Gastroesophageal sphincter (tissue), 4 donors: ENCODE results near the gene ZNF804A. TPM values are rescaled to one million over a fixed set of nuclear protein-coding genes. Genes with fewer than 3 reads are reported as not detected.
"Not testable (repeated sequence)": the region's sequence is repeated elsewhere in the genome, so short reads cannot be mapped to it uniquely, and the experiment has no call there.

Experiments
- ATAC-seq: fragments of 150-250 bp; one replicate; pipeline ENCODE4 v1.9.1; 2016; ENCODE audit warnings: mild to moderate bottlenecking, moderate library complexity
- H3K27ac ChIP-seq, 4 donors: fragments of 200-600 bp; sonication (generic) in 3 of 4; 1 replicate in 3 of 4; 2 replicates in 1 of 4; pipeline ENCODE4 v1.5.1; 2016 to 2019
- H3K27me3 ChIP-seq: fragments of 200-600 bp; sonication (generic); one replicate; pipeline ENCODE4 v1.5.1; 2019
- H3K36me3 ChIP-seq, 2 donors: fragments of 200-600 bp; sonication (generic); one replicate each; pipeline ENCODE4 v1.5.1; 2019; ENCODE audit warnings: control low read depth in 1 of 2
- H3K4me1 ChIP-seq, 3 donors: fragments of 200-600 bp; sonication (generic); 1 replicate in 2 of 3; 2 replicates in 1 of 3; pipeline ENCODE4 v1.5.1; 2016 to 2019; ENCODE audit warnings: control low read depth in 2 of 3
- H3K4me3 ChIP-seq, 2 donors: fragments of 200-600 bp; sonication (generic); one replicate each; pipeline ENCODE4 v1.5.1; 2019; ENCODE audit warnings: mild to moderate bottlenecking in 1 of 2, moderate library complexity in 1 of 2
- H3K9me3 ChIP-seq, 3 donors: fragments of 200-600 bp; sonication (generic); one replicate each; pipeline ENCODE4 v1.5.1; 2017 to 2019; ENCODE audit warnings: control low read depth in 2 of 3
- CTCF ChIP-seq, 4 experiments: fragments of 200-600 bp in 2 of 4; fragments of 450-650 bp in 2 of 4; sonication (generic) in 1 of 4; IDR thresholded peaks; one replicate each; pipeline ENCODE4 v1.5.1; 2017 to 2019; ENCODE audit warnings: antibody characterized with exemption in 4 of 4, mild to moderate bottlenecking in 2 of 4, moderate library complexity in 2 of 4
- EP300 ChIP-seq: sonication (generic); formaldehyde crosslinking; IDR thresholded peaks from one replicate; pipeline ENCODE4 v1.6.1; 2017; ENCODE audit warnings: antibody characterized with exemption, mild to moderate bottlenecking
- POLR2A ChIP-seq, 2 donors: fragments of 450-650 bp; IDR thresholded peaks; one replicate each; pipeline ENCODE4 v1.6.1; 2017; ENCODE audit warnings: antibody characterized with exemption in 2 of 2, mild to moderate bottlenecking in 2 of 2, moderate library complexity in 1 of 2
- POLR2AphosphoS5 ChIP-seq: sonication (generic); formaldehyde crosslinking; IDR thresholded peaks from one replicate; pipeline ENCODE4 v1.6.1; 2017; ENCODE audit warnings: antibody characterized with exemption
- WGBS, 2 donors: methylation state at CpG; one replicate each; pipeline ENCODE4 v1.1.5; 2018; ENCODE audit warnings: low coverage in 1 of 2; 5-methylcytosine and 5-hydroxymethylcytosine counted together
- total RNA-seq, 4 donors: library from RNA; depleted of rRNA; stranded (reverse); fragments of >200 nt; gene quantifications; one replicate each; pipeline ENCODE4 v1.1.0, GENCODE V29; 2016

ZNF804A gene
- total RNA-seq, 4 donors from 2014 or later = under 0.01 to 0.08 (median 0.07) TPM; not detected in 1

DNA sequence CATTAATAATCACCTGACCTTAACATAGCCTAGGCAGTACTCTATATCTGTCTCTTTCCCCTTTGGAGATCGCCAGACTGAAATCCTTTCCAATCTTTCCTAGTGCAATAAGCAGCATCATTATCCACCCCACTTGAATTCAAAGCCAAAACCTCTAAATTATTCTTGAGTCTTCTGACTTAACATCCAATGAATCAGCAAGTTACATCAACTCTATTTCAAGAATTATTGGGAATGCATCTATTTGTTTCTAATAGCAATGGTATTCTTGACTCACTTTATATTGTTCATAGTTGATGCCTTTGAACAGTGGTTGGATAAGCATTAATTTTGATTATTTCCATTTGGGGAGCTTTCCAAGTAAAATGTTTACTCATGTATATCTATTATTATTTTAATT lies 144.8 kb downstream of the ZNF804A start:
- TF ChIP-seq EP300 (no peak), POLR2A (IDR thresholded peaks at IDR 0.05) (no peak), CTCF (IDR thresholded peaks at IDR 0.05) (no peak), POLR2AphosphoS5 (no peak)
- WGBS, 2 donors = 70 to 91% methylated on average over 1 of the region's 1 CpG
- H3K27me3 ChIP-seq = no peaks in the 10 kb centered on the region
- H3K36me3 ChIP-seq = no peaks in the 10 kb centered on the region
- peaks cover 0 to 4% (median 0%) of the 10 kb centered on the region in 3 donors for H3K9me3 ChIP-seq
- no peak overlapping the region for H3K27ac ChIP-seq
- ATAC-seq = no peak
- no peak overlapping the region for H3K4me3 ChIP-seq
- no peaks in the 10 kb centered on the region for H3K4me1 ChIP-seq

DNA sequence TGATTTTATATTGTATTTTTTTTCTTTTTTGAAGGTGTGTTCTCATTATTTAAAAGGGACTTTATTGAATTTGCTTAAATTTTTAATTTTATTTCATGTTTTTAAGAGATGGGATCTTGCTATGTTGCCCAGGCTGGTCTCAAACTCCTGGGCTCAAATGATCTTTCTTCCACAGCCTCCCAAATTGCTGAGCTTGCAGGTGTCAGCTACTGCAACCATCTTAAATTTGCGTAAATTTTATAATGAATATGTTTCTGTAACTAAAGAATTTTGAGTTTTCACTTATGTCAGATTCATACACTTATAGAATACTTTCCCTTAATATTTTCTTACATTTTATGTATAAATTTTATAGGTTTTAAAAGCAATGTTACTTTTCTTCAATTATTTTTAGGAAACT lies 157.8 kb downstream of the ZNF804A start:
- H3K27ac ChIP-seq = no peak overlapping the region
- TF ChIP-seq POLR2AphosphoS5 (no peak), POLR2A (IDR thresholded peaks at IDR 0.05) (no peak)
- whole genome bisulfite sequencing, 2 donors = 74 to 100% methylated on average over 1 of the region's 1 CpG
- H3K9me3 ChIP-seq = no peaks in the 10 kb centered on the region
- no peak for ATAC-seq
- H3K4me1 ChIP-seq = no peaks in the 10 kb centered on the region
- no peaks in the 10 kb centered on the region for H3K36me3 ChIP-seq
- H3K4me3 ChIP-seq = no peak overlapping the region
- H3K27me3 ChIP-seq = no peaks in the 10 kb centered on the region

GRCh38 chr2:184756885-184757284 lies 158.6 kb downstream of the ZNF804A start:
- no peak overlapping the region for H3K27ac ChIP-seq
- TF ChIP-seq POLR2A (IDR thresholded peaks at IDR 0.05) (no peak), CTCF (IDR thresholded peaks at IDR 0.05) (no peak), EP300 (no peak), POLR2AphosphoS5 (no peak)
- H3K9me3 ChIP-seq = no peaks in the 10 kb centered on the region
- no peak overlapping the region for H3K4me3 ChIP-seq
- no peaks in the 10 kb centered on the region for H3K4me1 ChIP-seq
- 6 to 22% methylated on average over 2 of the region's 2 CpGs for WGBS, 2 donors
- no peaks in the 10 kb centered on the region for H3K36me3 ChIP-seq
- ATAC-seq = no peak
- no peaks in the 10 kb centered on the region for H3K27me3 ChIP-seq

DNA sequence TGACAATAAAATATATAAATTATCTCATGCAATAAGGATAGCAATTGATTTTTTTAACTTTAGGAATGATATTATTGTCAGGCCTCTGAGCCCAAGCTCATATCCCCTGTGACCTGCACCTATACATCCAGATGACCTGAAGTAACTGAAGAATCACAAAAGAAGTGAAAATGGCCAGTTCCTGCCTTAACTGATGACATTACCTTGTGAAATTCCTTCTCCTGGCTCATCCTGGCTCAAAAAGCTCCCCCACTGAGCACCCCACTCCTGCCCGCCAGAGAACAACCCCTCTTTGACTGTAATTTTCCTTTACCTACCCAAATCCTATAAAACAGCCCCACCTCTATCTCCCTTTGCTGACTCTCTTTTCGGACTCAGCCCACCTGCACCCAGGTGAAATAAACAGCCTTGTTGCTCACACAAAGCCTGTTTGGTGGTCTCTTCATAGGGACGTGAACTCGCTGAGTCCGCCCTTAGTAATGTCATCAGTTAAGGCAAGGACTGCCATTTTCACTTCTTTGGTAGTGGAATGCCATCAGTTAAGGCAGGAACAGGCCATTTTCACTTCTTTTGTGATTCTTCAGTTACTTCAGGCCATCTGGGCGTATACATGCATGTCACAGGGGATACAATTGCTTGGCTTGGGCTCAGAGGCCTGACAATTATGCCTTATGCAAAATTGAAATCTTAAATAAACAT lies 161.4 kb downstream of the ZNF804A start:
- not testable (repeated sequence) for ATAC-seq, H3K27me3 ChIP-seq, H3K36me3 ChIP-seq, H3K27ac ChIP-seq, H3K9me3 ChIP-seq, H3K4me3 ChIP-seq, H3K4me1 ChIP-seq
- WGBS, 2 donors = 90% methylated on average over 3 to 5 of the region's 6 CpGs

GRCh38 chr2:184760931-184761330 lies 162.6 kb downstream of the ZNF804A start:
- WGBS, 2 donors = 77 to 96% methylated on average over 2 of the region's 2 CpGs
- Histone ChIP-seq H3K4me3 (no peak overlapping the region), H3K9me3 (no peaks in the 10 kb centered on the region), H3K4me1 (no peaks in the 10 kb centered on the region), H3K36me3 (no peaks in the 10 kb centered on the region), H3K27ac (no peak overlapping the region), H3K27me3 (no peaks in the 10 kb centered on the region)
- ATAC-seq = no peak
- TF ChIP-seq EP300 (no peak), POLR2AphosphoS5 (no peak), CTCF (IDR thresholded peaks at IDR 0.05) (no peak), POLR2A (IDR thresholded peaks at IDR 0.05) (no peak)

DNA sequence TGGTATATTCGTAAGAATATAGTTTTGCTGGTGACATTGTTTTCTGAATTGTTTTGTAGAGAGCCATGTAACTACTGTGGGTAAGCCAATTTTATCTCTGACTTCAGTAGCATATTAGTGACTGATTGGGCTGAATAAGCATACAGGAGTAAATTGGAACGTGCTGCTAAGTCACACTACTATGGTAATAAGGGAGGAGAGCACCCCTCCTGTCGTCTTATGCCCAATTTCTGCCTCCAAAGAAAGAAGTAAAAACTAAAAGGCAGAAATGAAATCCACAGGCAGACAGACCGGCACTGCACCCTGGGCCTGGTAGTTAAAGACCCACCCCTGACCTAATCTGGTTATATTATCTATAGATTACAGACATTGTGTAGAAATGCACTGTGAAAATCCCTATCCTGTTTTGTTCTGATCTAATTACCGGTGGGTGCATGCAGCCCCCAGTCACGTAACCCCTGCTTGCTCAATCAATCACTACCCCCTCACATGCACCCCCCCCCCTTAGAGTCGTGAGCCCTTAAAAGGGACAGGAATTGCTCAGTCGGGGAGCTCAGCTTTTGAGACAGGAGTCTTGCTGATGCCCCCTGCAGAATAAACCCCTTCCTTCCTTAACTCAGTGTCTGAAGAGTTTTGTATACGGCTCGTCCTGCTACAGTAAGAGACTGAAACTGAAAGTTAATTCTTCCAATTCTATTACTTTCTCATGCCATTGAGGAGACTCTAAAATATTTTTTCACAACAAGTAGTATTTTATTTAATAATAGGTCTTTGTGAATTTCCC lies 167.0 kb downstream of the ZNF804A start:
- WGBS, 2 donors = 78 to 79% methylated on average over 6 to 9 of the region's 10 CpGs
- ATAC-seq = no peak
- Histone ChIP-seq H3K36me3 (no peaks in the 10 kb centered on the region), H3K27me3 (no peaks in the 10 kb centered on the region), H3K4me1 (no peaks in the 10 kb centered on the region), H3K27ac (no peak overlapping the region), H3K9me3 (no peaks in the 10 kb centered on the region), H3K4me3 (peak overlapping the region in 1 of 2 donors; percentile 10)
- no peak for TF ChIP-seq POLR2AphosphoS5
- TF ChIP-seq POLR2A (IDR thresholded peaks at IDR 0.05) = no peak
- TF ChIP-seq EP300 = no peak
- TF ChIP-seq CTCF (IDR thresholded peaks at IDR 0.05) = no peak
